ENCODE data around the gene TPTE.
"Not testable (repeated sequence)": the region's sequence is repeated elsewhere in the genome, so short reads cannot be mapped to it uniquely, and the experiment has no call there.

- not testable (repeated sequence) for TF ChIP-seq PHF8 (IDR thresholded peaks at IDR 0.05; ENCODE audit: borderline replicate concordance, low read depth); MAX (IDR thresholded peaks at IDR 0.05); EP300 (IDR thresholded peaks at IDR 0.05); POLR2A (IDR thresholded peaks at IDR 0.05; ENCODE audit: low read length); CTCF (IDR thresholded peaks at IDR 0.05); CEBPB (IDR thresholded peaks at IDR 0.05); RNF2 (IDR thresholded peaks at IDR 0.05; ENCODE audit: borderline replicate concordance, low read depth); MYC (IDR thresholded peaks at IDR 0.05; ENCODE audit: borderline replicate concordance, low read length); CBX8 (IDR thresholded peaks at IDR 0.05); BCL3 (IDR thresholded peaks at IDR 0.05); NFE2L2 (conservative IDR thresholded peaks at IDR 0.05; ENCODE audit: low read length); REST (IDR thresholded peaks at IDR 0.05); GATA3 (IDR thresholded peaks at IDR 0.05; ENCODE audit: borderline replicate concordance)
Observed at GRCh38 chr21:10521835-10522500, 585 bp downstream of the TPTE start.
